Fibroblast of skin of left biceps (primary cell): ENCODE data around the gene NDUFB10.
A peak's percentile ranks its signal among the peaks of the same experiment; 100 is the strongest.

Experiments
- DNase-seq, 2 experiments: peaks; one replicate each; pipeline ENCODE4 v3.0.0-alpha.2; 2013; ENCODE audit warnings: low read depth in 2 of 2

NDUFB10 gene

GRCh38 chr16:1971796-1972489, 12.6 kb downstream of the NDUFB10 start, which contains the start of gene TBL3:
TBL3 (plus strand) TSS chr16:1972053; CDS start chr16:1972165, 112 bp downstream.
- DNase-seq, result peak; percentile 84 to 85

DNA sequence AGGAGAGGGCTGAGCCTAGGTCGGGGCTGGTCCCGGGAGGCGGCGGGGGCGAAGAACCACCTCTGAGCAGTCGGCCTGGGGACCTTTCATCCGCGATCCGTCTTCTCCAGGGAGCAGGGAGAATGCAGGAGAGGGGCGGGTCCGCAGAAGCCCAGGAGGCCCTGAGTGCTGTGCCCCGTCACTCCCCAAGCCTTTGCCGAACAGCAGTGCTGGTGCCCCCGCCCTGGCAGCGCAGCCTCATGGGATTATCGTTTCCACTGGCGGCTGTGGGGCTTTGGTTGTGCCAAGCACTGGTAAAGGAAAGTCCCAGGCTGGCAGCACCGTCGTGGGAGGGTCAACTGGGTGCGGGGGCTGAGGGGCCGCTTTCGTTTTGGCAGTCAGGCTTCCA, 13.1 kb downstream of the NDUFB10 start:
- no peak for DNase-seq

DNA sequence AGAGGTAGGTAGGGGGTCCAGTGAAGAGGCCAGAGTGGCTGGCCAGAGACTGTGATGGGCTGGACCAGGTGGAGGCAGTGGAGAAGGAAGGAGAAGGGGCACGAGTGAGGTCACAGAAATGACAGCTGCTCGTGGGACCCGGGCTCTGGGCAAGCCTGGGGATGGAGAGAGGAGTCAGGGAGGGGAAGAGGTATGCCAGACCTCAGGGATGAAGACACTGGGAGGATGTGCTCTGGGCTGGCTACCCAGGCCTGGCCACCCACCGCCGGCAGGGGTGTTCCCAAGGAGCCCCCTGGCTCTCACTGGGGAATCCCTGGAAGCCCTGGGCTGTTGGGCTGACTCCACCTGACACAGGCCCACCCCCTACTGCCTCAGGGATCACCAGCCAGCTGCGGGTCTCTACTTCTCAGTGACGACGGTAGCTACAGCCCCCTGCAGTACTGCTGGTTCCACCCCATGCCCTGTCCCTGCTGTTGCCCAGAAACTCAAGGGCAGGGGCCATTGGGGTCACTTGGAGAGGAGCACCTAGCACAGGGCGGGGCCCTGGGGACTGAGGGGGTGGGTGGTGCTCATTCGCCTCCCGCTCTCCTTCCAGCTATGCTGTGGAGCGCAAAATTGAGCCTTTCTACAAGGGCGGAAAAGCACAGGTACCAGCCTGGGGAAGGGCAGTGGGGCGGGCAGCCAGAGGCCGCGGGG, 14.3 kb downstream of the NDUFB10 start:
- DNase-seq, result no peak

DNA sequence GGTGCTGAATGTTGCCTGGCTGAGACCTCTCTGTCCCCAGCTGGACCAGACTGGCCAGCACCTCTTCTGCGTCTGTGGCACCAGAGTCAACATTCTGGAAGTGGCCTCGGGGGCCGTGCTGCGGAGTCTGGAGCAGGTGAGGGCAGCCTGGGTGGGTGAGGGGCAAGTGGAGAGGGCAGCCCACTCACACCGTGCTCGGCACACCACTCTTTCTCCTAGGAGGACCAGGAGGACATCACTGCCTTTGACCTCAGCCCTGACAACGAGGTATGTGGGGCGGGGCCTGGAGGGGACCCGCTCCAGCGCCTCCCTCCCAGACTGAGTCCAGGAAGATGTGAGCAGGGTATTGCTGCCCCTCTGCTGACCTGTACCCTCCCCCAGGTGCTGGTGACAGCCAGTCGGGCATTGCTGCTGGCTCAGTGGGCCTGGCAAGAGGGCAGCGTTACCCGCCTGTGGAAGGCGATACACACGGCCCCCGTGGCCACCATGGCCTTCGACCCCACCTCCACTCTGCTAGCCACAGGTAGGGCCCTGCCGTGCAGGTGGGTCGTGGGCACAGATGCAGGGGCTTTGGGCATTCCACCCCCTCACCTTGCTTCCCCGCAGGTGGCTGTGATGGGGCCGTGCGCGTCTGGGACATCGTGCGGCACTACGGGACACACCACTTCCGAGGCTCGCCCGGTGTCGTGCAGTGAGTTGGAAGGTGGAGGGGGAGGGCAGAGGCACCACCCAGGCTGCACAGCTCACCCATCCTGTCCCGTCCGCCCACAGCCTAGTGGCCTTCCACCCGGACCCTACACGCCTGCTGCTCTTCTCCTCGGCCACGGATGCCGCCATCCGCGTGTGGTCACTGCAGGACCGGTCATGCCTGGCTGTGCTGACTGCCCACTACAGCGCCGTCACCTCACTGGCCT, 15.1 kb downstream of the NDUFB10 start:
- DNase-seq, result no peak

DNA sequence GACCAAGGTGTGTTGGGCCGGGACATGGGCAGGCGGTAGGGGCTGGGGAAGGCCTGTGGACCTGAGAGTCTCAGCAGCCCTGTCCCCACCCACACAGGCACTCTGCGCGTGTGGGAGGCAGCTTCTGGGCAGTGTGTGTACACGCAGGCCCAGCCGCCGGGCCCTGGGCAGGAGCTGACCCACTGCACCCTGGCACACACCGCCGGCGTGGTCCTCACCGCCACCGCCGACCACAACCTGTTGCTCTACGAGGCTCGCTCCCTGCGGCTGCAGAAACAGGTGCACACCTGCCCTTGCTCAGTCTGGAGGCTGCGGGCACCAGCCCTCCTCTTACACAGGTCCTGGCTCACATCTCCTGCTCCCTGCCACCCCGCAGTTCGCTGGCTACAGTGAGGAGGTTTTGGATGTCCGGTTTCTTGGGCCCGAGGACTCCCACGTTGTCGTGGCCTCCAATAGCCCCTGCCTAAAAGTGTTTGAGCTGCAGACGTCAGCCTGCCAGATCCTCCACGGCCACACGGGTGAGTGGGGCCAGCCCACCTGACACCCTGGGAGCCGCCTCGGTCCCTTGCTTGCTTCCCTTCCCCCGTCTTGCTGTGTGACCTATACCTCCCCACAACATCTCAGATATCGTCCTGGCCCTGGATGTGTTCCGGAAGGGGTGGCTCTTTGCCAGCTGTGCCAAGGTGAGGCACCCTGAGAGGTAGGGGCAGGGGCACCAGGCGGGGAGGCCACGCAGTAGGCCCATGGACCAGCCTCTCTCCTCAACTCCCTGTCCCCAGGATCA, 16.3 kb downstream of the NDUFB10 start:
- no peak for DNase-seq

DNA sequence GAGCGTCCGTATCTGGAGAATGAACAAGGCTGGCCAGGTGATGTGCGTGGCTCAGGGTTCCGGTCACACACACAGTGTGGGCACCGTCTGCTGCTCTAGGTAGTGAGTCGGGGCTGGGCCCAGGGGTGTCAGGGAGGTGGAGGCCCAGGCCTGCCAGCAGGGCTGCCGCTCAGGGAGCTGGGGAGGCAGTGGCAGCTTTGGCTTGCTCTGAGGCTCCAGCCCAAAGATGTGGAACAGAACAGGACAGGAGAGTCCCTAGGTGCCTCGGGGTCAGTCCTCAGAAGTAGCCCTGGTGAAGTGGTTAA, 16.8 kb downstream of the NDUFB10 start:
- no peak for DNase-seq

- no peak for DNase-seq
Observed at GRCh38 chr16:1976951-1977874, 17.9 kb downstream of the NDUFB10 start.

GRCh38 chr16:1977875-1978268, 18.5 kb downstream of the NDUFB10 start:
- no peak for DNase-seq

DNA sequence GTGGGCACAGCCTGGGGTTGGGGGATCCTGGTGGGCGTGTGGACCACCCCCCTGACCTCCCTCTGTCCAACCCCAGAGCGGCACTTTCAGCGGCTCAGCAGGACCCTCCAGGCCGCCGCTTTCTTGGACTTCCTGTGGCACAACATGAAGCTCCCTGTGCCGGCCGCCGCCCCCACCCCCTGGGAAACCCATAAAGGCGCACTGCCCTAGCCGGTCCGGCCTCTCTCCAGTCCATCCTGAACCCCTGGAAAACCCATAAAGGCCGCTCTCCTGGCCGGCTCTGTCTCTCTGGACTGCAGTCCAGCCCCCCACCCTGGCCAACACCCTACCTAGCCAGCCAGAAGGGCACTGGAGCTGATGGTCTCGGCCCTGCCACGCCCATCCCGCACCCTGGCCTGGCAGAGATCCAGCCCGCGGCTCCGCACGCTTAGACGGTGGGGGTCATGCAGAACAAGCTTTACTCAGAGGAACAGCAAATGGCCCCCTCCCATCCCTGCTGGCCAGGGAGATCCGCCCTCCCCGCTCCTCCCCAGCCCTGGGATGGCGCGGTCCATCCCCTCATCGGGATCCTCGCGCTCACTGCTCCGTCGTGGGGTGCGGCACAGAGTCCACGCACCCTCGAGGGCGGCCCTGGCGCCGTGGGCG, 19.3 kb downstream of the NDUFB10 start:
- no peak for DNase-seq

DNA sequence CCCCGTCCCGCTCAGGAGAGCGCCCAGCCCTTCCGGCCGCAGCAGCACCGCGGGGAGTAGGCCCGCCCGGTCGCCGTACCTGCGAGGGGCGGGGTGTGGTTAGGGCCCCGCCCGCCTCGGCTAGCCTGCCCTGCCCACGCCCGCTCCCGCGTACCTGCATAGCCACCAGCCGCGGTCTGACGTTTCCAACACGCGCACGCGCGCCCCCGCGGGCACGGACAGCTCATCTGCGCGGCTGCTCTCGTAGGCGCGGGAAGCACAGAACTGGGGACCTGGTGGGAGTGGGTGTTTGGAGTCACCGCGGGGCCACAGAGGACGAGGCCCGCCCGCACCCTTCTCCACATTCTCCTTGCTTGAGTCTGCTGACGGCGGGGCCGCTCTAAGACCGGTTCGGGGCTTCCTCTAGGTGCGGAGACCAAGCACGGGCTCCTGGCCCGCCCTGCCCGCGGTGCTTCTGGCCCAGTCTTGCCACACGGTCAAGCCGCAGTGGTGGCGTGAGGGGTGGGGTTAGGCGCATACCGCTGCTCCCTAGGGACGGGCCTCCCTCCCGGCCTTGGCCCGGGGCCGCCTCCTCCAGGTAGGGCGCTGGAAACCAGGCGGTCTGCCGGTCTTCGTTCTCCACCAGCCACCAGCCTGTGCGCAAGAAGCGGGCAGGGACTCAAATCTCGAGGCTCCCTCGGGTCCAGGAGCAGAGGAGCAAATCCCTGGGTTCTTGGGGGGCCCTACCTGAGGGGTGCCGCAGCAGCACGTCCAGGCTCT, 20.1 kb downstream of the NDUFB10 start:
- DNase-seq, result no peak

DNA sequence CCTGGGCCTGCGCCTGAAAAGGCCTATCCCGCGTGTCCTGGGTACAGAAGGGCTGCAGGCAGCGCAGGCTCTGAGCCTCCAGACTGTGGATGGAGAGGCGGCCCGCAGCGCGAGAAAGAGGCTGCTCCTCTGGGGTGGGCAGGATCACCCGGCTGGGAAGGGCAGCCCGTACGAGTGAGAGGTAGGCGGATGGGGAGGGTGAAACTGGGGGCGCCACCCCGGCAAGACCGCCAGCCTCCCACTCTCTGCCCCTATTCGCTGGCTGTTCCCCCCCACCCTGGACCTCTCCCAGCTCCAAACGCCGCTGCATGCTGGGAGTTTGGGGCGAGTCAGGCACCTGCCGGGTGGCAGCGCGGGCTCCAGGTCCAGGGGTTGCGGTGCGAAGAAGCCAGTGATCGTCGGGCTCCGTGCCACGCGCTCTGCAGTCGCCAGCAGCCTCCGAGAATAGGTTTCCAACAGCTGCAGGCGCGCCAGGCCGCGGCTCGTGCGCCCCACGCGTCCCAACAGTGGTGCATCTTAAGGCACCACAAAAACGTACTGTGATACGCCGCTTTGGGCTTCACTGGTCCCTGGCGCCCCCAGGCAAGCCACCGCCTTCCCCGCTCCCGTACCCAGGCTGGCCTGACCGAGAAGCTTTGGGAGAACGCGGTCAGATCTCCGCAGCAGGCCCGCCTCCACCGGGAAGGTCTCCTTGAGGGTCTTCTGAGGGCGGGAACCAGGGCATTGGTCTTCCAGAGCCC, 20.9 kb downstream of the NDUFB10 start:
- no peak for DNase-seq

- DNase-seq, result no peak
Observed at GRCh38 chr16:1980770-1981087, 21.4 kb downstream of the NDUFB10 start.

- DNase-seq, result no peak
Observed at GRCh38 chr16:1981398-1981836, 22.1 kb downstream of the NDUFB10 start, which contains the start of gene NOXO1. NOXO1 (minus strand) TSS chr16:1981469; CDS start chr16:1981179, 290 bp downstream.

DNA sequence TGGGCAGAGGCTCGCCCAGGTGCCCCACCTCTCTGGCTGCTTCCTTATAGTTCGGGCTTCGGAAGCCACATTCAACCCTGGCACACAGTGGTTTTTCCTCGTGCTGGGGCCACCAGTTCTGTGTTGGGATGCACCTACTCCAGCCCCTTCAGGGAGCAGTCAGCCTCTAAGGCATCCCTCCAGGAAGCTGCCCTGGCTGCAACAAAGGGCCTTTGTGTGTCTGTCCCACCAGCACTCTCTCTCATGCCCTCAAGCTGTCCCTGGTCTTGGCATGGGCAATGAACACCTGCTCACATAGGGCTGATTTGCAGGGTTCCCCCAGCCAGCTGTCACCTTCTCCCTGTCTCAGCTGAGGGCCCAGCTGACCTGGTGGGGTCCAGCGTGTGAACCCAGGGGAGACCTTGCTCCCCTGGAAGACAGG, 22.7 kb downstream of the NDUFB10 start:
- DNase-seq, result no peak

- no peak for DNase-seq
Observed at GRCh38 chr16:1982991-1983543, 23.7 kb downstream of the NDUFB10 start.

GRCh38 chr16:1983544-1984346, 24.4 kb downstream of the NDUFB10 start, which contains the start of gene GFER:
GFER (plus strand) TSS chr16:1984193; CDS start chr16:1984219, 26 bp downstream.
- DNase-seq, result peak; percentile 70 to 73
